Measurements from ENCODE around the gene DEGS1.
"Not testable (repeated sequence)": the region's sequence is repeated elsewhere in the genome, so short reads cannot be mapped to it uniquely, and the experiment has no call there.

The DEGS1 gene

GRCh38 chr1:224182057-224182865 lies 779 bp upstream of the DEGS1 start:
- DNase-seq, result no peak

- no peak for DNase-seq
Measured at GRCh38 chr1:224183591-224184312, 712 bp downstream of the DEGS1 start.

- DNase-seq, result no peak
Measured at GRCh38 chr1:224185208-224185607, 2.2 kb downstream of the DEGS1 start.

- DNase-seq, result no peak
Measured at GRCh38 chr1:224188286-224188685, 5.2 kb downstream of the DEGS1 start.

GRCh38 chr1:224189561-224189960 lies 6.5 kb downstream of the DEGS1 start:
- DNase-seq, result no peak

- DNase-seq, result no peak
Measured at GRCh38 chr1:224192082-224192788, 9.2 kb downstream of the DEGS1 start.

GRCh38 chr1:224193319-224193966 lies 10.4 kb downstream of the DEGS1 start:
- no peak for DNase-seq

- DNase-seq, result no peak
Measured at GRCh38 chr1:224196813-224197600, 14.0 kb downstream of the DEGS1 start.

GRCh38 chr1:224198572-224198971 lies 15.5 kb downstream of the DEGS1 start:
- DNase-seq, result no peak

GRCh38 chr1:224199679-224200078 lies 16.6 kb downstream of the DEGS1 start:
- DNase-seq, result no peak

GRCh38 chr1:224201383-224201782 lies 18.3 kb downstream of the DEGS1 start:
- DNase-seq, result no peak

- DNase-seq, result no peak
Measured at GRCh38 chr1:224201853-224202252, 18.8 kb downstream of the DEGS1 start.

GRCh38 chr1:224203243-224204016 lies 20.4 kb downstream of the DEGS1 start:
- no peak for DNase-seq

- DNase-seq, result no peak
Measured at GRCh38 chr1:224205438-224205840, 22.4 kb downstream of the DEGS1 start.

GRCh38 chr1:224205931-224206538 lies 23.0 kb downstream of the DEGS1 start:
- not testable (repeated sequence) for DNase-seq

GRCh38 chr1:224211206-224211962 lies 28.3 kb downstream of the DEGS1 start:
- no peak for DNase-seq

- no peak for DNase-seq
Measured at GRCh38 chr1:224212618-224213061, 29.6 kb downstream of the DEGS1 start.

GRCh38 chr1:224213438-224214119 lies 30.5 kb downstream of the DEGS1 start:
- DNase-seq, result no peak

- no peak for DNase-seq
Measured at GRCh38 chr1:224216382-224216781, 33.3 kb downstream of the DEGS1 start.
